NCI-H2029 (cell line): ENCODE results near the gene ATP2A1.
"Not testable (repeated sequence)": the region's sequence is repeated elsewhere in the genome, so short reads cannot be mapped to it uniquely, and the experiment has no call there.

Source experiments
- DNase-seq: peaks from one replicate; lab custom pipeline; 2025; lab: John Stamatoyannopoulos, UW

The ATP2A1 gene

GRCh38 chr16:28881565-28881964, 3.3 kb downstream of the ATP2A1 start:
- DNase-seq: not testable (repeated sequence)

DNA sequence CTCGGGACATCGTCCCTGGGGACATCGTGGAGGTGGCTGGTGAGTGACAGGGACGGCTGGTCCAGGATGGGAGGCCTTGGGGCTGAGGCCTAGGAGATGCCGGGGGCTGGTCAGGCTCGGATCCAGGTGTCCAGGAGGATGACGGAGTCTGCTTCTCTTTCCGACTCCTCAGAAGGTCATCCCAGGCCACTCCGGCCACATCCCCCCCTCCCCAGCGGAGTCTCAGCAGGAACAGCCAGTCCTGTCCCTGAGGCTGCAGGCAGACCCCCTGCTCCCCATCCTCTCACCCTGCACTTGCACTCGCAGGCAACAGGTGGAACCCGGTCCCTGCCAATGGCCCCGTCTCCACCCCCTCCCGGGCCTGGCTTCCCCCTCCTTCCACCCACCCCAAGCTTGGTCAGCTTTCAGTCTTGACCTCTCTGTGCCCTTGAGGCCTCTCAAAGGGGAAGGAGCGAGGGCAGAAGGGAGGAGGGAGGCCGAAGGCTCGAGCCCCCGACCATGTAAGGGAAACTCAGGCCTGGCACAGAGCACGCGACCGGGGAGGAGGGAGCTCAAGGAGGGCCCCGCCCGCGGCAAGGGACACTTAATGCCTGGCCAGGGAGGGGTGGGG, 4.4 kb downstream of the ATP2A1 start:
- no peak for DNase-seq

DNA sequence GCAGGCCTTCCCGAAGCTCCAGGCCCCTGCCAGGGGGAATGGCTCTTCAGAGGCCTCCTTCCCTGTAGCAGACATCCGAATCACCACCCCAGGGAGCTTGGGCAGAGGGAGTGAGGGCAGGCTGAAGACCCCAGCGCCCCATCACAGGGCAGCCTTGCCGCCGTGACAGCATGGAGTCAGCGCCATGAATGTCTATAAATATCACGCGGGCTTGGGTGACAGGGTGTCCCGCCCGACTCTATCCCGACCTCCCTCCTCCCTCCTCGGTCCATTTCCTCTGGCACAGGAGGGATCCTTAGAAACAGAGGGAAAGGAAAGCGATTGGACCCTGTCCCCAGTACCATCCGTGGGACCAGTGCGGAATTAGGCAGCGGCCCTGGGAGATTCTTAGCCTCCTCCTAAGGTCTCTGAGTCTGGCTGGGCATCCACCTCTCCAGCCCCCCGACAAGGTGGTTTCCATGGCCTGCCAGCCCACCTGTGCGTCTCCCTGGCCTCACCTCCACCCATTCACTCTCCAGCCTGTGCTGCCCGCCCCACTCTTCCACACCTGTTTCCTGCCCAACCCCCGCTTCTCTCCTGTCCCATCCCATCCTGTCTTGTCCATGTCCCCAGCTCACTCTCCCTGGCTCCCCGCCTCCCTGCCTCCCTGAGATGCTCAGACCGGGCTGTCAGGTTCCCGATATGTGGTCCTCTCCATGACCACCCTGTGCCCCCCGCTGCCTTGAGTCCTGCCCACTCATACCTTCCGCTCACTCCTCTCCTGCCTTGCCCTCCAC, 5.1 kb downstream of the ATP2A1 start:
- DNase-seq: no peak

- no peak for DNase-seq
These were observed 5.8 kb downstream of the ATP2A1 start for GRCh38 chr16:28884045-28884444.

GRCh38 chr16:28886945-28887344, 8.7 kb downstream of the ATP2A1 start:
- DNase-seq: no peak

GRCh38 chr16:28890355-28890754, 12.1 kb downstream of the ATP2A1 start:
- DNase-seq: not testable (repeated sequence)

- DNase-seq: no peak
These were observed 13.9 kb downstream of the ATP2A1 start for GRCh38 chr16:28891964-28892890.

DNA sequence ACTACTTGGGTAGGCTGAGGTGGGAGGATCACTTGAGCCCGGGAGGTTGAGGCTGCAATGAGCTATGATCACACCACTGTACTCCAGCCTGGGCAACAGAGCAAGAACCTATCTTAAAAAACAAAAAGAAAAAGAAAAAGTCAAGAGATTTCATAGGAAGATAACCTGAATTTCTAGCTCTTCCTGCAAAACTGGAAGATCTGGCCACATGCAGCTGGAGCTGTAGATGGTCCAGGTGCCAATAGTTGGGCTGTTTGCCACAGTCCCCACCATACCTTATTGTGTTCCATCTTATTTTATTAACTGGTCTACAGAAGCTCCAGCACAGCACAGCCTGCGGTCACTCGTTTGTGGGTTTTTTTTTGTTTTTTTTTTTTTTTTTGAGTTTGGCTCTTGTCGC, 15.0 kb downstream of the ATP2A1 start:
- no peak for DNase-seq

- no peak for DNase-seq
These were observed 17.3 kb downstream of the ATP2A1 start for GRCh38 chr16:28895609-28896008.

DNA sequence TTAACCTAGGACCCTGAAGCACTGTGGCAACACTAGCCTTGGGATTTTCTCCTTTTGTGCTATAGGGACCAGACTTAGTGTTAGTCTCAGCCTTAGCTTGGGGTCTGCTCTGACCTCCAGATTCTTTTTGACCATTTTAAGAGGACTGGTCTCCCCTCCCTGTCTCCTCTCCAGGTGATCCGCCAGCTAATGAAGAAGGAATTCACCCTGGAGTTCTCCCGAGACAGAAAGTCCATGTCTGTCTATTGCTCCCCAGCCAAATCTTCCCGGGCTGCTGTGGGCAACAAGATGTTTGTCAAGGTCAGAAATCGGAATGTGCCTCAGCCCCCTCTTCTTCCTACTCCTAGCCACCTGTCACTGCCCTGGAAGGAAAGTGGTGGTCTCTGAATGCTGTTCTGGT, 19.5 kb downstream of the ATP2A1 start:
- no peak for DNase-seq

DNA sequence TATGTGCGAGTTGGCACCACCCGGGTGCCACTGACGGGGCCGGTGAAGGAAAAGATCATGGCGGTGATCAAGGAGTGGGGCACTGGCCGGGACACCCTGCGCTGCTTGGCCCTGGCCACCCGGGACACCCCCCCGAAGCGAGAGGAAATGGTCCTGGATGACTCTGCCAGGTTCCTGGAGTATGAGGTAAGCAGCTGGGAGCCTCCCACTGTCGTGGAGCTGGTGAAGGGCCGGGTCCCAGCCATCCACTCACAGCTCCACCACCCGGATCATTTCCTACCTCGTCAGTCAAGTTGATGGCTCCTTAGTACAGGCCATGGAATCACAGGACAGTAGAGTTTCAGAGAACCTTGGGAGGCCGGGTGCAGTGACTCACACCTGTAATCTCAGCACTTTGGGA, 20.0 kb downstream of the ATP2A1 start:
- DNase-seq: no peak

DNA sequence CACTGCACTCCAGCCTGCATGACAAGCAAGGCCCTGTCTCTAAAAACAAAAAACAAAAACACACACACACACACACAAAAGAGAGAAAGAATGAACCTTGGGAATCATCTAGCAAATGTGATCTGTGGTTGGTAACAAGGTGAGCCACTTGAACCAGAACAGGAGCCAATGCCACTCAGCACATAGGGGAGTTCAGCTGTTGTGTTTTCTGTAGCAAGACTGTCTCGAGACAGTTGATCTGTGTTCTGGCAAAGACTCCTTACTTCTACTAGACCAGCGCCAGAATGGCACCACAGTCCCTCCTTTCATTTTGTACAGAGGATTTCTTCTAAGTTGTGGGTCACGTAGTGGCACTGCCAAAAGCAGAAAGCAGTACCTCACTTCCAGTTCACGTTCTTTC, 20.7 kb downstream of the ATP2A1 start:
- no peak for DNase-seq

GRCh38 chr16:28899882-28900590, 21.7 kb downstream of the ATP2A1 start:
- no peak for DNase-seq

- DNase-seq: no peak
These were observed 22.3 kb downstream of the ATP2A1 start for GRCh38 chr16:28900601-28901000.

DNA sequence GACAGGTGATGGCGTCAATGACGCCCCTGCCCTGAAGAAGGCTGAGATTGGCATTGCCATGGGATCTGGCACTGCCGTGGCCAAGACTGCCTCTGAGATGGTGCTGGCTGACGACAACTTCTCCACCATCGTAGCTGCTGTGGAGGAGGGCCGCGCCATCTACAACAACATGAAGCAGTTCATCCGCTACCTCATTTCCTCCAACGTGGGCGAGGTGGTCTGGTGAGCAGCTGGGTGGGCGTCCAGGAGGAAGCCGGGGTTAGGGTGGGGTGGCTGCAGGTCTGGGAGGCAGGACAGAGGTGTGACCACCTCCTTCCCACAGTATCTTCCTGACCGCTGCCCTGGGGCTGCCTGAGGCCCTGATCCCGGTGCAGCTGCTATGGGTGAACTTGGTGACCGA, 23.6 kb downstream of the ATP2A1 start:
- no peak for DNase-seq

GRCh38 chr16:28902909-28903308, 24.6 kb downstream of the ATP2A1 start:
- no peak for DNase-seq

DNA sequence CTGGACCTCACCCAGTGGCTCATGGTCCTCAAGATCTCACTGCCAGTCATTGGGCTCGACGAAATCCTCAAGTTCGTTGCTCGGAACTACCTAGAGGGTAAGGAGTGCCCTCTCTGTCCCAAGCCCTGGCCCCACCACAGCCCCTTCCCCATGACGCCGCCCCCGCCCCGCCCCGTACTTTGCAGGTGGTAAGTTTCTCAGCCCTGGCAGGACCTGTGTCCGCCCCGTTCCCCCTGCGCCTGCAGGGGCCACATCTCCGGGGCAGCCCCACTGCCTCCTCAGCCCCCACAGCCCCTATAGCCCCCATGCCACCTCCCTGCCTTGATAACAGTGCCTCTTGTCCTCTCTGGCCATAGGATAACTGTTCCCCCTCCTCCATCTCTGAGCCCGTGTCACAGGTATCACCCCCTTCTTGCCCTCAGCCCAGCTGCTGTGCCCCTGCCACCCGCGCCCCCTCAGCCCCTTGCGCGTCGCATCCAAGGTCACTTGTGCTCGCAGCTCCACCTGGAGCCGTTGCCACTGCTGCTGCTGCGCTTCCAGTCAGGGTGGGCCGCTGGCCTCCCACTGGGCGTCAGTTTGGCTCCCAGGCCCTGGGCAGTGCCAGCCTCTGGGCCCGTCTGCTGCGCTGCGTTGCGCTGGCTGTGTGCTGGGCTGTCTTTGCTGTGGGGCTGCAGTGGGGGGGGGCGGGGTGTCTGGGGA, 25.2 kb downstream of the ATP2A1 start:
- no peak for DNase-seq

- no peak for DNase-seq
These were observed 26.1 kb downstream of the ATP2A1 start for GRCh38 chr16:28904363-28904762.

GRCh38 chr16:28904828-28905227, 26.5 kb downstream of the ATP2A1 start:
- DNase-seq: no peak

GRCh38 chr16:28905229-28905754, 27.0 kb downstream of the ATP2A1 start:
- DNase-seq: no peak

DNA sequence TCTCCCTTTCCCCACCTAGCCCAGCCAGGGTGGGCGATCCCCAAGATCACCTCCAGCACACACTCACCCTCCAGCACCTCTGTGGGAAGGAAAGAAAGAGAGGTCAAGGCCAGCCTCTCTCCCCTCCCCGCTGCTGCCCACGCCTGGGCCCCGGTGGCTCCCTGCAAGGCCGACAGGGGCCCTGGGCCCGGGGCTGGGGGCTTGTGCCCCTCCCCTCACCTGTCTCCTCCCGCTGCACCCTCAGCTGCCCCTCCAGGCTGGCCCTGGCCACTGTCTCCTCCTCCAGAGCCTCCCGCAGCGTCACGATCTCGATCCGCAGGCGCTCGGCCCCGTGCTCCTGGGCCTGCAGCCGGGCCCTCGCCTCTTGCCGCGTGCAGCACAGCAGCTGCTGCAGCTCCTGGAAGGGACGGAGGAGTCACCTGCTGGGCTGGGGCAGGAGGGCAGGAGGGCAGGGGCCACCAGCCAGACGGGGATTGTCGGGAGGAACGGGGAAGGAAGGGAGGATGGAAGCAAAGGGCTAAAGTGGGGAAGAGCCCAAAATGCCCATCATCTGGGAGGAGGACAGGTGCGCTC, 27.6 kb downstream of the ATP2A1 start:
- DNase-seq: no peak
